ENCODE results near the gene CLDN6. TPM values are rescaled to one million over a fixed set of nuclear protein-coding genes. Genes with fewer than 3 reads are reported as not detected.
A peak's percentile ranks its signal among the peaks of the same experiment; 100 is the strongest.
"Not testable (repeated sequence)": the region's sequence is repeated elsewhere in the genome, so short reads cannot be mapped to it uniquely, and the experiment has no call there.

CLDN6 gene
- total RNA-seq, 2 donors from 2014 or later: not detected

- H3K4me1 Mint-ChIP-seq: peaks cover 24% of the 10 kb centered on the region
- peak overlapping the region; percentile 74 for H3K27ac Mint-ChIP-seq
- DNase-seq (no peak), ATAC-seq (no peak)
- H3K27me3 Mint-ChIP-seq: no peaks in the 10 kb centered on the region
- H3K9me3 ChIP-seq (ENCODE audit: control insufficient read depth, low read length, poor library complexity, severe bottlenecking): no peaks in the 10 kb centered on the region
- H3K36me3 Mint-ChIP-seq (ENCODE audit: low read depth): peaks cover 5% of the 10 kb centered on the region
- H3K4me3 Mint-ChIP-seq: peak overlapping the region; percentile 21
Observed at GRCh38 chr16:3057181-3058138, 39.5 kb upstream of the CLDN6 start.

DNA sequence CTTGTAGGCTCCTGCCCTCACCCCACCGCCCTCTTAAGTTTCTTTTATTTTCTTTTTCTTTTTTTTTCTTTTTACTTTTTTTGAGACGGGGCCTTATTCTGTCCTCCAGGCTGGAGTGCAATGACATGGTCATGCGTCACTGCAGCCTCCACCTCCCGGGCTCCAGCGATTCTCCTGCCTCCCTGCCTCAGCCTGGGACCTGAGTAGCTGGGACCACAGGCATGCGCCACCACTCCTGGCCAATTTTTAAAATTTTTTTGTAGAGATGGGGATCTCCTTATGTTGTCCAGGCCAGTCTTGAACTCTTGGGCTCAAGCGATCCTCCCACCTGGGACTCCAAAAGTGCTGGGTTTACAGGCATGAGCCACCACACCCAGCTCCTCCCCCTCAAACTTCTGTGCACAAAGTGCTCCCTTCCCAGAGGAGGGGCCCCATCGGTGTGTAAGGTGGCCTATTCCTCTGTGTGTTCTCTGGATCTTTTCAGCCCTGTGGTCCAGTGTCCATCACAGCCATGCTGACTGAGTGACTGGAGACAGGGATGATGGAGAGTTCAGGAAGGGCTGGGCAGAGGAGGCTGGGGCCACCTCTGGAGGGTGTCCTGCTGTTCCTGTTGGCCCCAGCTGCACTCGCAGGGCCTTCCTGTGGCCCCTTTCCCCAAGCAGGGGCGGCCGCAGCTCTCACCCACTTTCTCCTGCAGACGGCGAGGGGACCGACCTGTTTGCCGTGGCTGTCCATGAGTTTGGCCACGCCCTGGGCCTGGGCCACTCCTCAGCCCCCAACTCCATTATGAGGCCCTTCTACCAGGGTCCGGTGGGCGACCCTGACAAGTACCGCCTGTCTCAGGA, 38.6 kb upstream of the CLDN6 start:
- Mint-ChIP-seq H3K27me3 (no peaks in the 10 kb centered on the region), H3K4me3 (peak overlapping the region; percentile 21), H3K27ac (peak overlapping the region; percentile 74), H3K4me1 (peaks cover 27% of the 10 kb centered on the region), H3K36me3 (ENCODE audit: low read depth) (peaks cover 5% of the 10 kb centered on the region)
- DNase-seq (no peak), ATAC-seq (no peak)
- no peaks in the 10 kb centered on the region for H3K9me3 ChIP-seq (ENCODE audit: control insufficient read depth, low read length, poor library complexity, severe bottlenecking)

DNA sequence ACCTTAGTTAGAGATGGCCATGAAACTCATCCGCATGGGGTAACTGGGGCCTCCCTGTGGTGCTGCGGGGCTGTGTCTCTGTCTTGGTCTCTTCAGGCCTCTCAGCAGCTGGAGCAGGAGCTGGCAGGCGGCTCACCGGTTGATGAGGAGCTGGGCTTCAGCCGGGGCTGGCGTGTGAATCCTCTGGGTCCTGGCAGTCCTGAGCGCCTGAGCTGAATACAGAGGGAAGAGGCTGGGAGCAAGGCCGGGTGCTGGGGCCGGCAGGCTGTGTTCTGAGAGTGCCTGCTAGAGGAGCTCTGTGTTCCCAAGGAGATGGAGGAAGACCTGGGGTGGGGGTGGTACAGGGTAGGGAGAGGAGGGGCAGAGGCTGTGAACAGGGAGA, 37.7 kb upstream of the CLDN6 start:
- DNase-seq; H3K36me3 Mint-ChIP-seq (ENCODE audit: low read depth): not testable (repeated sequence)
- peaks cover 28% of the 10 kb centered on the region for H3K4me1 Mint-ChIP-seq

GRCh38 chr16:3054965-3055733, 37.2 kb upstream of the CLDN6 start:
- Mint-ChIP-seq H3K4me1 (peaks cover 27% of the 10 kb centered on the region), H3K36me3 (ENCODE audit: low read depth) (peaks cover 5% of the 10 kb centered on the region), H3K4me3 (peak overlapping the region; percentile 56), H3K27ac (peak overlapping the region; percentile 74), H3K27me3 (no peaks in the 10 kb centered on the region)
- no peak for ATAC-seq
- no peak for DNase-seq
- H3K9me3 ChIP-seq (ENCODE audit: control insufficient read depth, low read length, poor library complexity, severe bottlenecking): no peaks in the 10 kb centered on the region

More for the DNA sequence above, 37.7 kb upstream of the CLDN6 start:
- not testable (repeated sequence) for H3K9me3 ChIP-seq (ENCODE audit: control insufficient read depth, low read length, poor library complexity, severe bottlenecking); ATAC-seq; H3K27me3 Mint-ChIP-seq
- Mint-ChIP-seq H3K27ac (peak overlapping the region; percentile 74), H3K4me3 (peak overlapping the region; percentile 56)

DNA sequence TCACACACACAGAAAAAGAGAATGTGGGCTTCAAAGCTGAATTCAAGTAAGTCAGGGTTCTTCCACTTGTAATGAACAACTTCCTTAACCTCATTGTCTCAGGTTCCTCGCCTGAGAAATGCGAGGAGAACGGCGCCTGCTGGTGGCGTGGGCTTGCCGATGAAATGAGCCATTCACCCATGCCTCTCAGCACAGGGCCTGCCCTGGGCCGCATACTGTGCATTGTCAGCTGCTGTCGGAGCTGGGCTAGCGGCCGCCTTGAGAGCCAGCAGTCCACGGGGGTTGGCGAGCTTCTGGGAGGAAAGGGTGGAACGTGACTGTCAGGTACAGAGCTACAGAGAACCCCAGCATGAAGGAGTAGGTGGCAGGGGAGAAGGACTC, 35.3 kb upstream of the CLDN6 start:
- not testable (repeated sequence) for H3K4me3 Mint-ChIP-seq; H3K27me3 Mint-ChIP-seq; H3K9me3 ChIP-seq (ENCODE audit: control insufficient read depth, low read length, poor library complexity, severe bottlenecking); H3K36me3 Mint-ChIP-seq (ENCODE audit: low read depth); DNase-seq; H3K27ac Mint-ChIP-seq
- peak; percentile 18 for ATAC-seq
- peaks cover 26% of the 10 kb centered on the region for H3K4me1 Mint-ChIP-seq

GRCh38 chr16:3052571-3053329, 34.8 kb upstream of the CLDN6 start:
- H3K9me3 ChIP-seq (ENCODE audit: control insufficient read depth, low read length, poor library complexity, severe bottlenecking); H3K36me3 Mint-ChIP-seq (ENCODE audit: low read depth); DNase-seq; H3K27ac Mint-ChIP-seq; H3K4me3 Mint-ChIP-seq: not testable (repeated sequence)
- Mint-ChIP-seq H3K4me1 (peaks cover 29% of the 10 kb centered on the region), H3K27me3 (peaks cover 13% of the 10 kb centered on the region)
- peak; percentile 55 for ATAC-seq

GRCh38 chr16:3051494-3051893, 33.5 kb upstream of the CLDN6 start:
- DNase-seq (no peak), ATAC-seq (no peak)
- peaks cover 5% of the 10 kb centered on the region for H3K36me3 Mint-ChIP-seq (ENCODE audit: low read depth)
- no peak overlapping the region for H3K4me3 Mint-ChIP-seq
- H3K27me3 Mint-ChIP-seq: peaks cover 13% of the 10 kb centered on the region
- no peaks in the 10 kb centered on the region for H3K9me3 ChIP-seq (ENCODE audit: control insufficient read depth, low read length, poor library complexity, severe bottlenecking)
- peaks cover 26% of the 10 kb centered on the region for H3K4me1 Mint-ChIP-seq
- H3K27ac Mint-ChIP-seq: no peak overlapping the region

DNA sequence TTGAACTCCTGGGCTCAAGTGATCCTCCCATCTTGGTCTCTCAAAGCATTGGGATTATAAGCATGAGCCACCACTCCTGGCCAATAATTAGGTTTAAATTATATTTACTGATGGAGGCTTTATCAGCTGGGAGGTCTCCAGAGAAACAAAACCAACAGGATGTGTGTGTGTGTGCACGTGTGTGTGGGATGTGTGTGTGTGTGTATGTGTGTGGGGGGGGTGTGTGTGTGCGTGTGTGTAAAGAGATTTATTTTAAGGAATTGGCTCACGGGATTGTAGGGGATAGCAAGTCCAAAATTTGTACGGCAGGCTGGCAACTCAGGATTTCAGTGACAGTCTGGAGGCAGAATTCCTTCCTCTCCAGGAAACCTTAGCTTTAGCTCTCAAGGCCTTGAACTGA, 33.0 kb upstream of the CLDN6 start:
- no peak for ATAC-seq
- Mint-ChIP-seq H3K4me3 (no peak overlapping the region), H3K4me1 (peaks cover 26% of the 10 kb centered on the region), H3K27ac (no peak overlapping the region), H3K27me3 (peaks cover 13% of the 10 kb centered on the region), H3K36me3 (ENCODE audit: low read depth) (peaks cover 5% of the 10 kb centered on the region)
- no peak for DNase-seq
- H3K9me3 ChIP-seq (ENCODE audit: control insufficient read depth, low read length, poor library complexity, severe bottlenecking): no peaks in the 10 kb centered on the region

DNA sequence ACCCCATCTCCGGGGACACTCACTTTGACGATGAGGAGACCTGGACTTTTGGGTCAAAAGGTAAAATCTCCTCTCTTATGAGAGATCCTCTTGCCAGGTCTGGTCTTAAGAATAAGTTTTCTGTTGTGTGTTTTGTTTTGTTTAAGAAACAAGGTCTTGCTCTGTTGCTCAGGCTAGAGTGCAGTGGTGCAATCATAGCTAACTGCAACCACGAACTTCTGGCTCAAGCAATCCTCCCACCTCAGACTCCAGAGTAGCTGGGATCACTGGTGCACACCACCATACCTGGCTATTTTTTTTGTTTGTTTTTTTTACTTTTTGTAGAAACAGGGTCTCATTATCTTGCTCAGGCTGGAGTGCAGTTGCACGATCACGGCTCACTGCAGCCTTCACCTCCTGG, 32.5 kb upstream of the CLDN6 start:
- Mint-ChIP-seq H3K4me3 (no peak overlapping the region), H3K27ac (no peak overlapping the region), H3K27me3 (peaks cover 13% of the 10 kb centered on the region), H3K4me1 (peaks cover 26% of the 10 kb centered on the region), H3K36me3 (ENCODE audit: low read depth) (peaks cover 5% of the 10 kb centered on the region)
- no peaks in the 10 kb centered on the region for H3K9me3 ChIP-seq (ENCODE audit: control insufficient read depth, low read length, poor library complexity, severe bottlenecking)
- ATAC-seq (no peak), DNase-seq (no peak)

GRCh38 chr16:3049921-3050481, 32.0 kb upstream of the CLDN6 start:
- H3K36me3 Mint-ChIP-seq (ENCODE audit: low read depth): peaks cover 5% of the 10 kb centered on the region
- DNase-seq (no peak), ATAC-seq (no peak)
- no peak overlapping the region for H3K4me3 Mint-ChIP-seq
- H3K27me3 Mint-ChIP-seq: peaks cover 15% of the 10 kb centered on the region
- H3K9me3 ChIP-seq (ENCODE audit: control insufficient read depth, low read length, poor library complexity, severe bottlenecking): no peaks in the 10 kb centered on the region
- no peak overlapping the region for H3K27ac Mint-ChIP-seq
- peaks cover 25% of the 10 kb centered on the region for H3K4me1 Mint-ChIP-seq

GRCh38 chr16:3047387-3047720, 29.4 kb upstream of the CLDN6 start:
- peaks cover 42% of the 10 kb centered on the region for H3K27me3 Mint-ChIP-seq
- H3K9me3 ChIP-seq (ENCODE audit: control insufficient read depth, low read length, poor library complexity, severe bottlenecking): no peaks in the 10 kb centered on the region
- H3K27ac Mint-ChIP-seq: no peak overlapping the region
- H3K4me3 Mint-ChIP-seq: peak overlapping the region; percentile 53
- ATAC-seq (no peak), DNase-seq (no peak)
- peaks cover 4% of the 10 kb centered on the region for H3K36me3 Mint-ChIP-seq (ENCODE audit: low read depth)
- peaks cover 18% of the 10 kb centered on the region for H3K4me1 Mint-ChIP-seq

DNA sequence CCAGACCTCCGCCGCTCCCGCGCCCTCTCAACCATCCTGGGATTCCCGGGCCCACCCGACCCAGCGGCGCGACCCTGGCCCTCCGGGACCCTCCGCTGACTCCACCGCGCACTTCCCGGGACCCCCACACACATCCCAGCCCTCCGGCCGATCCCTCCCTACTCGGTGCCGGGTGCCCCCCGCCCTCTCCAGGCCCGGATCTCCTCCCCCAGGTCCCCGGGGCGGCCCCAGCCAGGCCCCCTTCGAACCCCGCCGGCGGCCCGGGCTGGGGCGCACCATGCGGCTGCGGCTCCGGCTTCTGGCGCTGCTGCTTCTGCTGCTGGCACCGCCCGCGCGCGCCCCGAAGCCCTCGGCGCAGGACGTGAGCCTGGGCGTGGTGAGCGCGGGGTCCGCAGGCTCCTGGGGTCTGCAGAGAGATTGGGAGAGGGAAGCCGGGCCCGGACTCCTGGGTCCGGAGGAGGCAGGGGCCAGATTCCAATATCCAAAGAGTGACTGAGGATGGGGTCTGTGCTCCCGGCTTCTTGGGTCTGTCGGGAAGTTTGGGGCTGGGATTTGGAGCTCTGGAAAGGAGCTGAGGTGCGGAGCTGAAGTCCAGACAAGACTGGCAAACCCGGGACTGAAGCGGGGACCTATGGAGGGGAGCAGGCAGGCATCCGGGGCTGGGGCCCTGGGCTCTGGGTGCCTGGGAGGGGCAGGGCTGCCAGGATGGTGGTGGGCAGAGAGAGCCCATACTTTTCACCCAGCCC, 28.8 kb upstream of the CLDN6 start:
- DNase-seq: no peak
- Mint-ChIP-seq H3K27ac (no peak overlapping the region), H3K27me3 (peaks cover 42% of the 10 kb centered on the region), H3K36me3 (ENCODE audit: low read depth) (peaks cover 4% of the 10 kb centered on the region), H3K4me3 (peak overlapping the region; percentile 53), H3K4me1 (peaks cover 15% of the 10 kb centered on the region)
- ATAC-seq: peak; percentile 54
- H3K9me3 ChIP-seq (ENCODE audit: control insufficient read depth, low read length, poor library complexity, severe bottlenecking): no peaks in the 10 kb centered on the region
